Mesothelial cell of epicardium (in vitro differentiated cells): ENCODE data around the gene ADGRV1. TPM values are rescaled to one million over a fixed set of nuclear protein-coding genes. Genes with fewer than 3 reads are reported as not detected.

Experiments used
- DNase-seq, 2 experiments: peaks; one replicate each; pipeline ENCODE4 v3.0.0; 2021; ENCODE audit warnings: low spot score in 2 of 2; ENCODE audit not compliant: unreplicated experiment in 2 of 2
- H3K27ac Mint-ChIP-seq: 2 replicates; pipeline ENCODE4 v1.8.0; 2021; ENCODE audit warnings: mixed read lengths
- H3K27me3 Mint-ChIP-seq: 2 replicates; pipeline ENCODE4 v1.8.0; 2021; ENCODE audit warnings: low read depth, mixed read lengths
- H3K36me3 Mint-ChIP-seq: 2 replicates; pipeline ENCODE4 v1.8.0; 2021; ENCODE audit warnings: mixed read lengths
- H3K4me1 Mint-ChIP-seq: 2 replicates; pipeline ENCODE4 v1.8.0; 2021; ENCODE audit warnings: mixed read lengths
- H3K4me3 Mint-ChIP-seq: 2 replicates; pipeline ENCODE4 v1.8.0; 2021; ENCODE audit warnings: mild to moderate bottlenecking, moderate library complexity, mixed read lengths
- H3K9me3 Mint-ChIP-seq: 2 replicates; pipeline ENCODE4 v1.8.0; 2021; ENCODE audit warnings: mixed read lengths
- CTCF ChIP-seq: fragments of 200-600 bp; sonication (generic); IDR thresholded peaks from one replicate; pipeline ENCODE4 v1.5.0; 2021; ENCODE audit warnings: antibody characterized with exemption; ENCODE audit not compliant: unreplicated experiment
- total RNA-seq: library from RNA; stranded (reverse); gene quantifications from 3 replicates; pipeline ENCODE4 v1.2.1, GENCODE V29; 2021

Gene ADGRV1
- total RNA-seq, 1 donor from 2014 or later, result 25.4 TPM

DNA sequence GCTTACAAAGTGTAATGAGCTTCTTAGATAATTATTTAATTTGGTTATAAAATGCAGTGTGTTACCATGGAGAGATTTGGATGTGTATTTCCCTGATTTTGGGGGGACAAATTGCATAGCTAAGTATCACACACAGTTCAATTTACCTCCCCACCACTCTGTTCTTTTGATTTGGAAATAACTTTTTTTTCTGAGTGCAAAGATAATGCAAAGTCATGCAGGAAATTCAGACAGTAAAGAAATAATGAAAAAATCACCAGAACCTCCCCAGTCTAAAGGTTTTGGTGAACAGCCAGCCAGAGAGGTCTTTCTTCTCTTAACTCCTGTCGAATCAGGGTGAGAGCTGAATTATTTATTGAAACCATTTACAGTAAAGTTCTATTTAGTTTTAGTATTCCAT is 3.2 kb downstream of the ADGRV1 start:
- Mint-ChIP-seq H3K4me1 (peaks cover 11% of the 10 kb centered on the region), H3K36me3 (no peaks in the 10 kb centered on the region), H3K4me3 (no peak overlapping the region), H3K9me3 (peaks cover 2% of the 10 kb centered on the region), H3K27me3 (peaks cover 27% of the 10 kb centered on the region), H3K27ac (no peak overlapping the region)
- no peak for TF ChIP-seq CTCF
- DNase-seq, result no peak

DNA sequence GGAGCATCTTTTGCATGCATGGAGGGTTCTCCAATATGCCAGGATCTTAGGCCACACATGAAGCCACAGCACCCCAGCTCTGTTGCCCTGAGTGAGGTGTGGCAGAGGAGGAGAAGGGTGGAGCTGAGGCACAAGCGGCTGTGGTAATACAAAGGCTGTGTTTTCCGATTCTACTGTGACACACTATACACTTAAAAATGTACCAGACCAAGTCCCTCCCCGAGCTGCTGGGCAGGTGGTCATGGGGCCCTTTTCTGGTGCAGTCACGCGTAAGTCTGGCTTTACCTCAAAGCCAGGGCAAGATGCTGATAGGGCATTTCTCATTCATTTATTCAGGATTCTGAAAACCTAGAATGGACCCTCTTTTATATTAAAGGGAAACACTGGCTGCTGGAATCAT is 3.7 kb downstream of the ADGRV1 start:
- H3K36me3 Mint-ChIP-seq, result no peaks in the 10 kb centered on the region
- no peak overlapping the region for H3K4me3 Mint-ChIP-seq
- H3K9me3 Mint-ChIP-seq, result peaks cover 6% of the 10 kb centered on the region
- H3K27me3 Mint-ChIP-seq, result peaks cover 21% of the 10 kb centered on the region
- H3K27ac Mint-ChIP-seq, result no peak overlapping the region
- no peak for DNase-seq
- H3K4me1 Mint-ChIP-seq, result peaks cover 11% of the 10 kb centered on the region
- no peak for TF ChIP-seq CTCF

- no peak for TF ChIP-seq CTCF
- peaks cover 2% of the 10 kb centered on the region for H3K36me3 Mint-ChIP-seq
- peaks cover 10% of the 10 kb centered on the region for H3K9me3 Mint-ChIP-seq
- no peak for DNase-seq
- peaks cover 7% of the 10 kb centered on the region for H3K4me1 Mint-ChIP-seq
- no peak overlapping the region for H3K27ac Mint-ChIP-seq
- peaks cover 14% of the 10 kb centered on the region for H3K27me3 Mint-ChIP-seq
- no peak overlapping the region for H3K4me3 Mint-ChIP-seq
Observed at GRCh38 chr5:90563108-90563507, 4.5 kb downstream of the ADGRV1 start.

GRCh38 chr5:90565491-90565890 is 6.9 kb downstream of the ADGRV1 start:
- no peaks in the 10 kb centered on the region for H3K4me1 Mint-ChIP-seq
- H3K36me3 Mint-ChIP-seq, result peaks cover 14% of the 10 kb centered on the region
- TF ChIP-seq CTCF, result no peak
- no peak overlapping the region for H3K27ac Mint-ChIP-seq
- DNase-seq, result no peak
- H3K9me3 Mint-ChIP-seq, result peaks cover 29% of the 10 kb centered on the region
- H3K4me3 Mint-ChIP-seq, result no peak overlapping the region
- H3K27me3 Mint-ChIP-seq, result peaks cover 2% of the 10 kb centered on the region

DNA sequence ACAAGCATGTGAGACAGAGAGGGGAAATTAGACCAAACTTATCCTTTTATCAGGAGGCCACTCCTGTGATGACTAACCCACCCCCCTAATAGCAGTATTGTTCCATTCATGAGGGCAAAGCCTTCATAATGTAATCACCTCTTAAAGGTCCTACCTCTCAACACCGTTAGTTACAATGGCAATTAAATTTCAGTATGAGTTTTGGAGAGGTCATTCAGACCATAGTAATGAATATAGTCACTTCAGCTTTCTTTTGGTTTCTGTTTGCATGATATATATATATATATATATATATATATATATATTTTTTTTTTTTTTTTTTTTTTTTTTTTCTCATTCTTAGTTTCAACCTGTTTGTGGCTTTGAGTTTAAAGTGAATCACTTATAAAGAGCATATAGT is 10.5 kb downstream of the ADGRV1 start:
- no peak for DNase-seq
- Mint-ChIP-seq H3K36me3 (peaks cover 17% of the 10 kb centered on the region), H3K27me3 (no peaks in the 10 kb centered on the region), H3K27ac (no peak overlapping the region), H3K4me3 (no peak overlapping the region), H3K4me1 (no peaks in the 10 kb centered on the region), H3K9me3 (peaks cover 42% of the 10 kb centered on the region)
- TF ChIP-seq CTCF, result no peak

GRCh38 chr5:90570034-90570433 is 11.4 kb downstream of the ADGRV1 start:
- no peak for DNase-seq
- no peak overlapping the region for H3K27ac Mint-ChIP-seq
- no peak for TF ChIP-seq CTCF
- H3K9me3 Mint-ChIP-seq, result peaks cover 43% of the 10 kb centered on the region
- no peak overlapping the region for H3K4me3 Mint-ChIP-seq
- no peaks in the 10 kb centered on the region for H3K27me3 Mint-ChIP-seq
- peaks cover 17% of the 10 kb centered on the region for H3K36me3 Mint-ChIP-seq
- no peaks in the 10 kb centered on the region for H3K4me1 Mint-ChIP-seq
